ENCODE measurements around the gene ASCC2. TPM values are rescaled to one million over a fixed set of nuclear protein-coding genes. Genes with fewer than 3 reads are reported as not detected.
A peak's percentile ranks its signal among the peaks of the same experiment; 100 is the strongest.

Gene ASCC2
- total and polyA plus RNA-seq, 2 experiments from 2014 or later, result 30.5 to 31.3 TPM

- TF ChIP-seq ZNF462 (CRISPR knock-in tag; IDR thresholded peaks at IDR 0.05) (no peak), STAT1 (IDR thresholded peaks at IDR 0.05; ENCODE audit: unreplicated experiment) (no peak), EZH2 (IDR thresholded peaks at IDR 0.05; ENCODE audit: low read depth, unreplicated experiment) (no peak)
Measured at GRCh38 chr22:29801796-29802195, 36.3 kb downstream of the ASCC2 start (continued).

- Histone ChIP-seq H3K4me1 (ENCODE audit: insufficient read depth) (no peaks in the 10 kb centered on the region; the same call in 1 of the 2 replicates), H3K36me3 (ENCODE audit: insufficient read depth) (no peaks in the 10 kb centered on the region; the same call in none of the 2 replicates), H3K9me2 (ENCODE audit: insufficient read depth) (no peaks in the 10 kb centered on the region), H2AFZ (no peak overlapping the region), H3K79me2 (replicated peaks; ENCODE audit: insufficient read depth) (no peaks in the 10 kb centered on the region), H3F3A (replicated peaks; ENCODE audit: low read depth) (no peaks in the 10 kb centered on the region), H3K27me3 (ENCODE audit: insufficient read depth) (no peaks in the 10 kb centered on the region), H3K4me3 (no peak overlapping the region), H3K27ac (ENCODE audit: low read depth) (0 out of 2 replicates have a peak overlapping the region, but pooled peaks have one; percentile 45), H3K4me2 (no peak overlapping the region), H4K20me1 (replicated peaks; ENCODE audit: insufficient read depth) (no peaks in the 10 kb centered on the region)
- Mint-ChIP-seq H3K4me1 (peaks cover 5% of the 10 kb centered on the region; the same call in 2 of the 3 replicates), H3K27ac (0 out of 2 replicates have a peak overlapping the region, but pooled peaks have one; percentile 33), H3K9me3 (no peaks in the 10 kb centered on the region), H3K36me3 (ENCODE audit: low read depth) (peaks cover 24% of the 10 kb centered on the region), H3K4me3 (no peak overlapping the region), H3K27me3 (ENCODE audit: insufficient read depth, low read depth, poor library complexity) (peaks cover 2% of the 10 kb centered on the region)
- DNase-seq (ENCODE audit: low spot score), result peak; percentile 36
- no peak for TF ChIP-seq CREB1 (CRISPR knock-in tag; IDR thresholded peaks at IDR 0.05; ENCODE audit: low read depth)
- ATAC-seq, result peak; percentile 71
Measured at GRCh38 chr22:29801153-29801552, 36.9 kb downstream of the ASCC2 start.
